Tibial artery (tissue), 4 donors: ENCODE data around the gene ADH5.
"Not testable (repeated sequence)": the region's sequence is repeated elsewhere in the genome, so short reads cannot be mapped to it uniquely, and the experiment has no call there.

ENCODE experiments used
- DNase-seq, 2 donors: peaks; one replicate each; pipeline ENCODE4 v3.0.0-alpha.2; 2019
- H3K27ac ChIP-seq, 2 donors: fragments of 200-600 bp; sonication (generic) in 1 of 2; 1 replicate in 1 of 2; 2 replicates in 1 of 2; pipeline ENCODE4 v1.5.1; 2018 to 2019; ENCODE audit warnings: mild to moderate bottlenecking in 1 of 2
- H3K27me3 ChIP-seq, 2 donors: fragments of 200-600 bp; sonication (generic) in 1 of 2; one replicate each; pipeline versions ENCODE4 v1.5.1 to v1.6.0; 2016 to 2019
- H3K36me3 ChIP-seq, 3 donors: fragments of 200-600 bp; sonication (generic) in 2 of 3; one replicate each; pipeline ENCODE4 v1.5.1; 2016 to 2019; ENCODE audit warnings: mild to moderate bottlenecking in 2 of 3
- H3K4me1 ChIP-seq, 4 donors: fragments of 200-600 bp; sonication (generic) in 2 of 4; 1 replicate in 3 of 4; 2 replicates in 1 of 4; pipeline ENCODE4 v1.5.1; 2016 to 2019
- H3K4me3 ChIP-seq, 2 donors: fragments of 200-600 bp; sonication (generic) in 1 of 2; 1 replicate in 1 of 2; 2 replicates in 1 of 2; pipeline ENCODE4 v1.5.1; 2018 to 2019; ENCODE audit warnings: mild to moderate bottlenecking in 2 of 2
- H3K9me3 ChIP-seq, 3 donors: fragments of 200-600 bp; sonication (generic) in 1 of 3; one replicate each; pipeline ENCODE4 v1.5.1; 2016 to 2019
- CTCF ChIP-seq, 2 experiments: fragments of 200-600 bp in 1 of 2; fragments of 450-650 bp in 1 of 2; IDR thresholded peaks; one replicate each; pipeline ENCODE4 v1.5.1; 2017 to 2019; ENCODE audit warnings: antibody characterized with exemption in 2 of 2, mild to moderate bottlenecking in 1 of 2, moderate library complexity in 1 of 2
- intact Hi-C: fragments of 100-400 bp; cut with DNase I; formaldehyde crosslinking; loops from one replicate; pipeline ENCODE4 v1.15.0; 2023; ENCODE audit warnings: low total_unique reads

ADH5 gene

DNA sequence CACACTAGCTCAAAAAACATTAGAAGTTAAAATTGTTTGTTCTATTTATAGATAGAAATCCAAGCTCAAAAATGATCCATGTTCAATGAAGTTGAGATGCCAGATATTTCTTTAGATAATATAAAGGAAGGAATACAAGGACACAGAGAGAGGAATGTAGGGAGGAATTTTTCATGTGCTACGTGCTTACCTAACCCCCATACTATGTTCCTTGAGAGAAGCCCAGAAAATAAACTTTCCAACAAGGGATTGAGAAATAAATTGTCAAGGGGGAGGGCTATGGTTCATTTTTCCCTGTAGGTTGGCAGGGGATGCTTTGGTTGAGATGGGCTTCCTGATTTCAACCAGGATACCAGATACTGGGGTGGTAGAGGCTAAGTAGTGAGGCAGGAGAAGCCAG lies 15.6 kb upstream of the ADH5 start:
- Histone ChIP-seq H3K27ac (no peak overlapping the region), H3K9me3 (no peaks in the 10 kb centered on the region), H3K4me3 (no peak overlapping the region), H3K4me1 (no peaks in the 10 kb centered on the region), H3K36me3 (peaks cover 0 to 6% (median 0%) of the 10 kb centered on the region in 3 donors), H3K27me3 (no peaks in the 10 kb centered on the region)
- TF ChIP-seq CTCF (IDR thresholded peaks at IDR 0.05), result no peak
- DNase-seq, result no peak
- intact Hi-C loops, result no loop called here

DNA sequence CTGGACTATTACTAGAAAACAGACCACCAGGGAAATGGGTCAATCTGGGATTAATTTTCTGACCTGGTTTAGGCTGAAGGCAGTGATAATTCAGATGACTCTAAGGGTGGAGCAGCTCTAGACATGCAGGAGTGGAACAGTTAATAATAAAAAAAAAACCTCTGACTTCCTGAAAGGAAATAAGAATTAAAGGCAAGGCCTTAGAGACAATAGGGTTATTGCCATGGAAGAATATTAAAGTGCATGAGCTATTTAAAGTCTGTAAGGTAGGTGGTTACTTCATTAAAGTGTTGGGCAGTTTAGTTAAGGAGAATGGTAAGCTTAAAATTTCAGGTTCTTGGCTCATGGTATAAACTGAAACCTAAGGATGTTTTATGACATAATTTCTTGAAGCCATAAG lies 14.6 kb upstream of the ADH5 start:
- peaks cover 0 to 6% (median 0%) of the 10 kb centered on the region in 3 donors for H3K36me3 ChIP-seq
- H3K9me3 ChIP-seq, result no peaks in the 10 kb centered on the region
- TF ChIP-seq CTCF (IDR thresholded peaks at IDR 0.05), result no peak
- H3K27ac ChIP-seq, result no peak overlapping the region
- no peaks in the 10 kb centered on the region for H3K4me1 ChIP-seq
- no peak for DNase-seq
- no peak overlapping the region for H3K4me3 ChIP-seq
- intact Hi-C loops, result no loop called here
- no peaks in the 10 kb centered on the region for H3K27me3 ChIP-seq

GRCh38 chr4:99102634-99103033 lies 14.0 kb upstream of the ADH5 start:
- intact Hi-C loops, result no loop called here
- Histone ChIP-seq H3K9me3 (no peaks in the 10 kb centered on the region), H3K27ac (no peak overlapping the region), H3K27me3 (no peaks in the 10 kb centered on the region), H3K36me3 (peaks cover 0 to 6% (median 0%) of the 10 kb centered on the region in 3 donors), H3K4me3 (no peak overlapping the region), H3K4me1 (no peaks in the 10 kb centered on the region)
- no peak for TF ChIP-seq CTCF (IDR thresholded peaks at IDR 0.05)
- no peak for DNase-seq

GRCh38 chr4:99100876-99101275 lies 12.3 kb upstream of the ADH5 start:
- no peak overlapping the region for H3K4me3 ChIP-seq
- H3K4me1 ChIP-seq, result no peaks in the 10 kb centered on the region
- no peak for DNase-seq
- TF ChIP-seq CTCF (IDR thresholded peaks at IDR 0.05), result no peak
- H3K27me3 ChIP-seq, result no peaks in the 10 kb centered on the region
- intact Hi-C loops, result no loop called here
- H3K27ac ChIP-seq, result no peak overlapping the region
- H3K36me3 ChIP-seq, result peaks cover 0 to 6% (median 0%) of the 10 kb centered on the region in 3 donors
- H3K9me3 ChIP-seq, result no peaks in the 10 kb centered on the region

DNA sequence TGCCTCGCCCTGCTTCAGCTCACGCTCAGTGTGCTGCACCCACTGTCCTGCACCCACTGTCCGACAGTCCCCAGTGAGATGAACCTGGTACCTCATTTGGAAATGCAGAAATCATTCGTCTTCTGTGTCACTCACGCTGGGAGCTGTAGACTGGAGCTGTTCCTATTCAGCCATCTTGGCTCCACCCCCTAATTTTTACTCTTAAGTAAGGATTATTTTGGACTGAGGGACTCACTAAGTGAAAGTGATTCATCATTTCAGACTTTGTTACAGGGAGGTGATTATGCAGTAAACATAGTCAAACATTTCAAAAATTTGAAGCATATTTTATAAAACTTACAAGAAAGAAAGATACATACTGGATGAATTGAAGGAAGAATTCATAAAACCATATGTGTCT lies 11.2 kb upstream of the ADH5 start:
- intact Hi-C loops, H3K9me3 ChIP-seq, DNase-seq, H3K36me3 ChIP-seq, H3K27ac ChIP-seq, H3K4me3 ChIP-seq, H3K4me1 ChIP-seq, H3K27me3 ChIP-seq: not testable (repeated sequence)

DNA sequence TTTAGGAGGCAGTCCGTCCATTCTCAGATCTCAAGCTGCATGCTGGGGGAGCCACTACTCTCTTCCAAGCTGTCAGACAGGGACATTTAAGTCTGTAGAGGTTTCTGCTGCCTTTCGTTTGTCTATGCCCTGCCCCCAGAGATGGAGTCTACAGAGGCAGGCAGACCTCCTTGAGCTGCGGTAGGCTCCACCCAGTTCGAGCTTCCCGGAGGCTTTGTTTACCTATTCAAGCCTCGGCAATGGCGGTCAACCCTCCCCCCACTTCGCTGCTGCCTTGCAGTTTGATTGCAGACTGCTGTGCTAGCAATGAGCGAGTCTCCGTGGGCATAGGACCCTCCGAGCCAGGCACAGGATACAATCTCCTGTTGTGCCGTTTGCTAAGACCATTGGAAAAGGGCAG lies 10.7 kb upstream of the ADH5 start:
- DNase-seq, result no peak
- intact Hi-C loops, result no loop called here
- no peak for TF ChIP-seq CTCF (IDR thresholded peaks at IDR 0.05)

DNA sequence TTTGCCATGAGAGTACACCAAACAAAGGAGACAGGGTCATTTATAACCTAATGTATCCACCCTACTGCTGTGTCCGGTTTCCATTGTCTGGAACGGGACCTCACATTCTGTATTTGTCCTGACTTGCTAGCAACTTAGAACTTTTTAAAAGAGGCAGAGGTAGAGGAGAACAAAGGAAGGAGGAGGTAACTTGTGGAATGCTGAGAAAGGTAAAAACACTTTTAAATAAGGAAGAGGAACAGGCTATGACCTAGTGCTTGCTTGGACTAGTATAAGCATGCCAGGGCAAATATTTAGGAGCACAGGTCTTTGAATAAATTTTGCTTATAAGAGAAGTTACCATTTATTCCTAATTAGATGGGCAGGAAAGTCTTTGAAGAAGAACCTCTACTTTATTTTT lies 3.3 kb upstream of the ADH5 start:
- peaks cover 0 to 31% (median 2%) of the 10 kb centered on the region in 4 donors for H3K4me1 ChIP-seq
- DNase-seq, H3K4me3 ChIP-seq, H3K9me3 ChIP-seq, intact Hi-C loops, H3K36me3 ChIP-seq, H3K27me3 ChIP-seq, H3K27ac ChIP-seq: not testable (repeated sequence)

More for the DNA sequence above, 10.7 kb upstream of the ADH5 start:
- H3K4me3 ChIP-seq, result no peak overlapping the region
- H3K9me3 ChIP-seq, result no peaks in the 10 kb centered on the region
- H3K4me1 ChIP-seq, result no peaks in the 10 kb centered on the region
- H3K27me3 ChIP-seq, result no peaks in the 10 kb centered on the region
- H3K27ac ChIP-seq, result no peak overlapping the region
- H3K36me3 ChIP-seq, result peaks cover 0 to 6% (median 0%) of the 10 kb centered on the region in 3 donors
